ENCODE results near the gene OR52H1. TPM values are rescaled to one million over a fixed set of nuclear protein-coding genes. Genes with fewer than 3 reads are reported as not detected.

Gene OR52H1
- total and polyA plus RNA-seq, 2 of the 8 experiments (the other 6 are each of a cell fraction or from before 2014, with no cell fraction given) = 0.09 TPM; not detected in 1

DNA sequence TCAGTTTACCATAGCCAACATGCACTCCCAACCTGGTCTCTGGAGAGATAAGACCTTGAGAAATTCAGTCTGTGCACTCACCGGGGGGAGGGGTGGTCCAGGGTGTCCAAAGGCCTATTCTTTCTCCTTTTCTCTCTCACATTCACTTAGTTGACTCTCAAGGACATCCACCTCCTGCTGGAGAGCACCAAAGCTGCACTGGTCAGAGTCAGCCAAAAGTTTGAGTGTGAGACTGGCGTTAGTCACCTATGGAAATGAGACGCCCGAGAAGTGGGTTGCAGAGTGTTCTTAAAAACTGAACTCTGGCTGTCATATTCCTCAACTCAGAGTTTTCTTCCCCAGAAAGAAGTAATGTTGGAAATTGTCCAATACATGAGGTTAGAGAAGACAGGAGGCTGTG is 26.8 kb downstream of the OR52H1 start:
- TF ChIP-seq CHD1 (IDR thresholded peaks at IDR 0.05; ENCODE audit: low read depth, low read length) = no peak
- TF ChIP-seq SUZ12 (IDR thresholded peaks at IDR 0.05; ENCODE audit: low read length) = no peak
- no peak for TF ChIP-seq E2F6 (IDR thresholded peaks at IDR 0.05)
- no peak for TF ChIP-seq CEBPB (IDR thresholded peaks at IDR 0.05; ENCODE audit: low read depth, low read length)
- no peak for TF ChIP-seq SIRT6 (IDR thresholded peaks at IDR 0.05; ENCODE audit: low read length)
- no peak for TF ChIP-seq JUN (IDR thresholded peaks at IDR 0.05; ENCODE audit: low read depth, low read length)
- TF ChIP-seq SIN3A (conservative IDR thresholded peaks at IDR 0.05 in 1 of 2, IDR thresholded peaks at IDR 0.05 in 1 of 2; ENCODE audit: low read depth in 1 of 2, low read length in 2 of 2) = no peak
- TF ChIP-seq RFX5 (IDR thresholded peaks at IDR 0.05; ENCODE audit: borderline replicate concordance, low read depth, low read length) = no peak
- TF ChIP-seq RAD21 (IDR thresholded peaks at IDR 0.05 in 1 of 2, conservative IDR thresholded peaks at IDR 0.05 in 1 of 2; ENCODE audit: low read depth in 2 of 2, low read length in 2 of 2) = no peak
- no peak for TF ChIP-seq BRCA1 (IDR thresholded peaks at IDR 0.05; ENCODE audit: low read depth, low read length)
- Histone ChIP-seq H3K23me2 (ENCODE audit: low read depth, low read length) (no peaks in the 10 kb centered on the region), H3K56ac (replicated peaks; ENCODE audit: insufficient read length, low read depth, low read length) (no peak overlapping the region), H4K20me1 (replicated peaks in 1 of 2; ENCODE audit: control insufficient read depth in 1 of 2, insufficient read depth in 2 of 2, low read length in 2 of 2) (no peaks in the 10 kb centered on the region), H2BK120ac (replicated peaks; ENCODE audit: low read depth, low read length) (no peak overlapping the region), H3K79me1 (ENCODE audit: low read depth, low read length) (no peaks in the 10 kb centered on the region), H3K27ac (ENCODE audit: low read depth, low read length) (no peak overlapping the region), H3K4me1 (replicated peaks in 1 of 4; ENCODE audit: control insufficient read depth in 3 of 4, insufficient read depth in 4 of 4, low read length in 3 of 4) (peaks cover 0 to 3% (median 0%) of the 10 kb centered on the region in 4 experiments; a peak in 1 of 7 replicates), H2BK20ac (ENCODE audit: low read length) (no peak overlapping the region), H2AK5ac (ENCODE audit: low read depth, low read length) (no peak overlapping the region), H3K36me3 (ENCODE audit: control insufficient read depth in 2 of 4, insufficient read depth in 4 of 4, low read length in 3 of 4) (no peaks in the 10 kb centered on the region), H3K23ac (ENCODE audit: insufficient read length) (no peak overlapping the region), H3K4me2 (ENCODE audit: insufficient read depth in 1 of 2, low read depth in 2 of 2, low read length in 2 of 2) (no peak overlapping the region), H2BK5ac (ENCODE audit: low read depth, low read length) (no peak overlapping the region), H3K4me3 (ENCODE audit: extremely low read depth in 1 of 4, insufficient read depth in 2 of 4, low read depth in 3 of 4, low read length in 4 of 4) (no peak overlapping the region), H4K8ac (ENCODE audit: extremely low read depth, insufficient read depth, low read length) (no peak overlapping the region), H3K4ac (replicated peaks; ENCODE audit: insufficient read length, low read depth, low read length) (no peak overlapping the region), H3K9me3 (ENCODE audit: insufficient read depth in 2 of 2, low read depth in 1 of 2, low read length in 1 of 2) (no peaks in the 10 kb centered on the region), H4K5ac (ENCODE audit: insufficient read length, low read depth, low read length) (no peak overlapping the region), H4K91ac (replicated peaks; ENCODE audit: insufficient read length, low read length) (no peak overlapping the region), H3K9ac (replicated peaks in 1 of 4; ENCODE audit: extremely low read depth in 1 of 4, low read depth in 3 of 4, low read length in 3 of 4) (no peak overlapping the region), H2BK15ac (ENCODE audit: low read length) (no peak overlapping the region), H3K18ac (ENCODE audit: extremely low read depth, low read length) (no peak overlapping the region), H3K14ac (ENCODE audit: insufficient read length) (no peak overlapping the region), H2BK12ac (ENCODE audit: low read depth, low read length) (no peak overlapping the region), H2AFZ (ENCODE audit: low read length) (no peak overlapping the region), H3K79me2 (ENCODE audit: control insufficient read depth in 1 of 2, insufficient read depth in 2 of 2, low read length in 2 of 2) (no peaks in the 10 kb centered on the region), H3K27me3 (replicated peaks in 1 of 4; ENCODE audit: control insufficient read depth in 3 of 4, extremely low read depth in 1 of 4, insufficient read depth in 3 of 4, low read length in 3 of 4) (no peaks in the 10 kb centered on the region; a peak in 1 of 7 replicates)
- POLR2A ChIA-PET (ENCODE audit: partially characterized antibody) = no interaction called here
- CTCF ChIA-PET (ENCODE audit: partially characterized antibody) = interaction anchor here (0.6 to 1.1 kb wide), 2 partner anchors 14 to 225 kb away, joined by 3 read pairs; no protein-coding TSS in a partner anchor
- DNase-seq (ENCODE audit: low read depth in 1 of 2, low spot score in 2 of 2) (no peak), FAIRE-seq (no peak)
- 98% methylated on average over 4 of the region's 4 CpGs; no CpG with 5 or more reads in 1 of the 2 experiments for WGBS, 2 experiments (ENCODE audit: extremely low coverage in 1 of 2, insufficient coverage in 1 of 2, insufficient read length in 1 of 2, insufficient replicate concordance in 2 of 2, low coverage in 1 of 2, low lambda C conversion rate in 2 of 2, missing lambda C conversion rate in 1 of 2)

All from H1 (cell line).